H1 (cell line): Measurements from ENCODE around the gene SEMA3G. TPM values are rescaled to one million over a fixed set of nuclear protein-coding genes. Genes with fewer than 3 reads are reported as not detected.

Experiments
- BCL11A ChIP-seq, 2 experiments: IDR thresholded peaks; one replicate each; pipeline ENCODE4 v1.6.1; 2011; ENCODE audit warnings: low read depth in 2 of 2, low read length in 2 of 2, mild to moderate bottlenecking in 2 of 2
- CBX5 ChIP-seq: fragments of 300-800, 300-1000 bp; sonication (generic); IDR thresholded peaks from 2 replicates; pipeline ENCODE4 v1.7.1; 2016; ENCODE audit warnings: antibody characterized with exemption, low read length, low read depth
- CEBPB ChIP-seq: IDR thresholded peaks from 2 replicates; pipeline ENCODE4 v1.6.1; 2012; ENCODE audit warnings: low read depth, low read length
- JUN ChIP-seq: IDR thresholded peaks from 2 replicates; pipeline ENCODE4 v1.6.1; 2011; ENCODE audit warnings: low read depth, mild to moderate bottlenecking, improper control_type of control experiment, low read length
- SAP30 ChIP-seq: fragments of 300-600 bp; sonication (generic); IDR thresholded peaks from 2 replicates; pipeline ENCODE4 v1.7.1; 2012; ENCODE audit warnings: low read length, moderate library complexity, mild to moderate bottlenecking, inconsistent platforms; ENCODE audit not compliant: insufficient read depth, insufficient replicate concordance
- SIN3A ChIP-seq, 2 experiments: IDR thresholded peaks in 1 of 2; conservative IDR thresholded peaks in 1 of 2; 2 replicates each; pipeline ENCODE4 v1.6.1; 2011 to 2012; ENCODE audit warnings: low read length in 2 of 2, improper control_type of control experiment in 1 of 2, low read depth in 1 of 2, mild to moderate bottlenecking in 1 of 2
- SIRT6 ChIP-seq: IDR thresholded peaks from one replicate; pipeline ENCODE4 v1.7.1; 2012; ENCODE audit warnings: low read length, inconsistent platforms
- SIX5 ChIP-seq: IDR thresholded peaks from 2 replicates; pipeline ENCODE4 v1.6.1; 2011; ENCODE audit warnings: mild to moderate bottlenecking, low read depth, low read length
- SP1 ChIP-seq: IDR thresholded peaks from 2 replicates; pipeline ENCODE4 v1.6.1; 2011; ENCODE audit warnings: low read depth, low read length
- polyA plus RNA-seq, 7 experiments: library from polyadenylated mRNA; depleted of rRNA in 3 of 7; stranded (reverse) in 5 of 7; unstranded in 2 of 7; fragments of >200 nt in 5 of 7; fragments of 200-250 nt in 2 of 7; gene quantifications; 1 replicate in 5 of 7; 2 replicates in 1 of 7; 4 replicates in 1 of 7; pipeline versions ENCODE4 v1.2.1 to v1.2.3, GENCODE V29; 2011 to 2013; ENCODE audit warnings: missing spikeins in 2 of 7, mixed read lengths in 2 of 7
- total RNA-seq: library from RNA; stranded (reverse); fragmentation: NEBNext Ultra II Directional; extraction: Animal tissue kit (Norgen Biotek cat#: 25700); gene quantifications from 2 replicates; pipeline ENCODE4 v1.2.1, GENCODE V29; 2021

The SEMA3G gene
- total and polyA plus RNA-seq, 2 of the 8 experiments (the other 6 are each of a cell fraction or from before 2014, with no cell fraction given) = 0.95 to 1.5 TPM

GRCh38 chr3:52405601-52406110, 39.2 kb downstream of the SEMA3G start (continued):
- TF ChIP-seq SIN3A (conservative IDR thresholded peaks at IDR 0.05 in 1 of 2, IDR thresholded peaks at IDR 0.05 in 1 of 2; ENCODE audit: low read depth in 1 of 2, low read length in 2 of 2) (no peak), CBX5 (no peak), BCL11A (IDR thresholded peaks at IDR 0.05; ENCODE audit: low read depth in 2 of 2, low read length in 2 of 2) (no peak), SP1 (no peak), JUN (no peak), CEBPB (no peak), SIRT6 (no peak), SAP30 (no peak), SIX5 (no peak)
- TF ChIP-seq, all 59 proteins: peak for 0
